Fibroblast of lung (primary cell): ENCODE data around the gene PLEKHO2. TPM values are rescaled to one million over a fixed set of nuclear protein-coding genes. Genes with fewer than 3 reads are reported as not detected.

Experiments
- DNase-seq, 2 donors: peaks; one replicate each; pipeline versions ENCODE4 v3.0.0 to v3.0.0-alpha.2; 2010; ENCODE audit warnings: low read depth in 2 of 2
- H2AFZ ChIP-seq: 2 replicates; pipeline ENCODE4 v1.5.1; 2012; ENCODE audit warnings: low read length, control low read depth, inconsistent platforms
- H3K27ac ChIP-seq: 2 replicates; pipeline ENCODE4 v1.5.1; 2011; ENCODE audit warnings: low read length, control low read depth; ENCODE audit not compliant: insufficient read depth
- H3K27me3 ChIP-seq: 2 replicates; pipeline ENCODE4 v1.5.1; 2011; ENCODE audit warnings: mild to moderate bottlenecking, low read length; ENCODE audit not compliant: control insufficient read depth, insufficient read depth
- H3K36me3 ChIP-seq: 2 replicates; pipeline ENCODE4 v1.5.1; 2011; ENCODE audit warnings: low read length; ENCODE audit not compliant: control insufficient read depth, insufficient read depth
- H3K4me1 ChIP-seq: 2 replicates; pipeline ENCODE4 v1.5.1; 2011; ENCODE audit warnings: low read length; ENCODE audit not compliant: control insufficient read depth, insufficient read depth; ENCODE audit errors: extremely low read depth
- H3K4me2 ChIP-seq: 2 replicates; pipeline ENCODE4 v1.5.1; 2011; ENCODE audit warnings: low read length, control low read depth; ENCODE audit not compliant: insufficient read depth; ENCODE audit errors: extremely low read depth
- H3K4me3 ChIP-seq, 4 experiments: fragments of 200-600 bp in 1 of 4; sonication (generic) in 1 of 4; replicated peaks in 1 of 4; 2 replicates each; pipeline ENCODE4 v1.5.1; 2011 to 2016; ENCODE audit warnings: low read length in 4 of 4, low read depth in 3 of 4, mild to moderate bottlenecking in 3 of 4, control low read depth in 2 of 4, inconsistent platforms in 1 of 4, mixed read lengths in 1 of 4; ENCODE audit not compliant: insufficient read depth in 1 of 4; ENCODE audit errors: control extremely low read depth in 1 of 4
- H3K79me2 ChIP-seq: 2 replicates; pipeline ENCODE4 v1.5.1; 2012; ENCODE audit warnings: mild to moderate bottlenecking, low read length, inconsistent platforms; ENCODE audit not compliant: control insufficient read depth, insufficient read depth
- H3K9ac ChIP-seq: 2 replicates; pipeline ENCODE4 v1.5.1; 2011; ENCODE audit warnings: mild to moderate bottlenecking, low read length, control low read depth; ENCODE audit not compliant: insufficient read depth
- H3K9me3 ChIP-seq: 2 replicates; pipeline ENCODE4 v1.5.1; 2012; ENCODE audit warnings: low read depth, low read length; ENCODE audit not compliant: control insufficient read depth, insufficient read depth
- H4K20me1 ChIP-seq: 2 replicates; pipeline ENCODE4 v1.5.1; 2011; ENCODE audit warnings: low read length; ENCODE audit not compliant: control insufficient read depth, insufficient read depth; ENCODE audit errors: extremely low read depth
- CTCF ChIP-seq, 2 donors: IDR thresholded peaks in 1 of 2; conservative IDR thresholded peaks in 1 of 2; 1 replicate in 1 of 2; 2 replicates in 1 of 2; pipeline ENCODE4 v1.5.1; 2011 to 2012; ENCODE audit warnings: low read length in 2 of 2, control low read depth in 1 of 2, inconsistent platforms in 1 of 2, low read depth in 1 of 2, mild to moderate bottlenecking in 1 of 2
- EZH2 ChIP-seq: IDR thresholded peaks from 2 replicates; pipeline ENCODE4 v1.5.1; 2012; ENCODE audit warnings: low read length, control low read depth, mild to moderate bottlenecking; ENCODE audit errors: missing control alignments
- polyA plus RNA-seq, 2 donors: library from polyadenylated mRNA; depleted of rRNA in 1 of 2; stranded (reverse) in 1 of 2; unstranded in 1 of 2; fragments of >200 nt; gene quantifications; 2 replicates each; pipeline ENCODE4 v1.2.1, GENCODE V29; 2011 to 2012; ENCODE audit warnings: missing spikeins in 1 of 2
- total RNA-seq: library from RNA; depleted of rRNA; stranded (reverse); fragments of >200 nt; gene quantifications from 2 replicates; pipeline ENCODE4 v1.2.1, GENCODE V29; 2014

The PLEKHO2 gene
- total and polyA plus RNA-seq, 2 donors (not counting 1 experiment from before 2014, with no cell fraction given), result 78.6 to 163 TPM

GRCh38 chr15:64895285-64896065, 53.8 kb downstream of the PLEKHO2 start:
- Histone ChIP-seq H3K27me3 (no peaks in the 10 kb centered on the region), H3K9me3 (no peaks in the 10 kb centered on the region), H3K9ac (peak overlapping the region; percentile 4), H3K4me1 (peaks cover 19% of the 10 kb centered on the region), H3K27ac (peak overlapping the region; percentile 36), H3K4me2 (peak overlapping the region; percentile 65), H4K20me1 (no peaks in the 10 kb centered on the region), H3K79me2 (no peaks in the 10 kb centered on the region), H3K36me3 (no peaks in the 10 kb centered on the region), H2AFZ (no peak overlapping the region), H3K4me3 (peak overlapping the region in 2 of 4 experiments; percentile 6 to 17)
- peak in 1 of 2 donors; percentile 69 for DNase-seq
- no peak for TF ChIP-seq CTCF (conservative IDR thresholded peaks at IDR 0.05 in 1 of 2, IDR thresholded peaks at IDR 0.05 in 1 of 2; ENCODE audit: low read depth in 1 of 2, low read length in 2 of 2)
- TF ChIP-seq EZH2, result no peak

- TF ChIP-seq CTCF (conservative IDR thresholded peaks at IDR 0.05 in 1 of 2, IDR thresholded peaks at IDR 0.05 in 1 of 2; ENCODE audit: low read depth in 1 of 2, low read length in 2 of 2), result no peak
- TF ChIP-seq EZH2, result no peak
- no peaks in the 10 kb centered on the region for H3K79me2 ChIP-seq
- H2AFZ ChIP-seq, result no peak overlapping the region
- H4K20me1 ChIP-seq, result no peaks in the 10 kb centered on the region
- peak overlapping the region; percentile 56 for H3K27ac ChIP-seq
- no peaks in the 10 kb centered on the region for H3K9me3 ChIP-seq
- DNase-seq, result no peak
- no peak overlapping the region for H3K4me2 ChIP-seq
- H3K4me3 ChIP-seq, result no peak overlapping the region
- H3K36me3 ChIP-seq, result no peaks in the 10 kb centered on the region
- H3K27me3 ChIP-seq, result no peaks in the 10 kb centered on the region
- no peak overlapping the region for H3K9ac ChIP-seq
- H3K4me1 ChIP-seq, result peaks cover 19% of the 10 kb centered on the region
Measured at GRCh38 chr15:64896371-64897069, 54.8 kb downstream of the PLEKHO2 start.

GRCh38 chr15:64897345-64897985, 55.8 kb downstream of the PLEKHO2 start:
- Histone ChIP-seq H3K27ac (peak overlapping the region; percentile 56), H2AFZ (peak overlapping the region; percentile 18), H3K4me1 (peaks cover 19% of the 10 kb centered on the region), H4K20me1 (no peaks in the 10 kb centered on the region), H3K79me2 (no peaks in the 10 kb centered on the region), H3K9ac (no peak overlapping the region), H3K27me3 (no peaks in the 10 kb centered on the region), H3K36me3 (no peaks in the 10 kb centered on the region), H3K4me2 (no peak overlapping the region), H3K9me3 (no peaks in the 10 kb centered on the region), H3K4me3 (no peak overlapping the region)
- no peak for TF ChIP-seq EZH2
- no peak for TF ChIP-seq CTCF (conservative IDR thresholded peaks at IDR 0.05 in 1 of 2, IDR thresholded peaks at IDR 0.05 in 1 of 2; ENCODE audit: low read depth in 1 of 2, low read length in 2 of 2)
- DNase-seq, result peak; percentile 65 to 77
